Inflammatory macrophage treated with lipopolysaccharide for 4 hours (primary cell): ENCODE measurements around the gene TMC8.

ENCODE experiments used
- DNase-seq: peaks from one replicate; pipeline ENCODE4 v3.0.0-alpha.2; 2020

The TMC8 gene

GRCh38 chr17:78125138-78125913 is 5.2 kb upstream of the TMC8 start:
- DNase-seq = no peak

- no peak for DNase-seq
Observed at GRCh38 chr17:78125976-78126894, 4.3 kb upstream of the TMC8 start.

DNA sequence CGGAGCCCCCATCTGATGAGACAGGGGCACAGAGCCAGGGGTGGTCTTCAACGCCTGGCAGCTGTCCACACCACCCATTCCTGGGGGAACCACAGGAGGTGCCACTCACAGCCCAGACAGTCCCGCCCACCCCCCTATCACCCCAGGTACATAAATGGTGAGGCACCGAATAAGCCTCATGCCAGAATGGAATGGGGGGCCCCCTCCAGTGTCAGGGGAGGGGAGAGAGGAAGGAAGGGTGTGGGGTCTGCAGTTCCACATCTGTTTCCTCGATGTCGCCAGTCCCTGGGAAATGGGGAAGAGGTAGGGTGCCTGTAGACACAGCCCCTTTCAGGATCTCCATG is 3.7 kb upstream of the TMC8 start:
- no peak for DNase-seq

- DNase-seq = peak; percentile 78
Observed at GRCh38 chr17:78127239-78127887, 3.2 kb upstream of the TMC8 start.

DNA sequence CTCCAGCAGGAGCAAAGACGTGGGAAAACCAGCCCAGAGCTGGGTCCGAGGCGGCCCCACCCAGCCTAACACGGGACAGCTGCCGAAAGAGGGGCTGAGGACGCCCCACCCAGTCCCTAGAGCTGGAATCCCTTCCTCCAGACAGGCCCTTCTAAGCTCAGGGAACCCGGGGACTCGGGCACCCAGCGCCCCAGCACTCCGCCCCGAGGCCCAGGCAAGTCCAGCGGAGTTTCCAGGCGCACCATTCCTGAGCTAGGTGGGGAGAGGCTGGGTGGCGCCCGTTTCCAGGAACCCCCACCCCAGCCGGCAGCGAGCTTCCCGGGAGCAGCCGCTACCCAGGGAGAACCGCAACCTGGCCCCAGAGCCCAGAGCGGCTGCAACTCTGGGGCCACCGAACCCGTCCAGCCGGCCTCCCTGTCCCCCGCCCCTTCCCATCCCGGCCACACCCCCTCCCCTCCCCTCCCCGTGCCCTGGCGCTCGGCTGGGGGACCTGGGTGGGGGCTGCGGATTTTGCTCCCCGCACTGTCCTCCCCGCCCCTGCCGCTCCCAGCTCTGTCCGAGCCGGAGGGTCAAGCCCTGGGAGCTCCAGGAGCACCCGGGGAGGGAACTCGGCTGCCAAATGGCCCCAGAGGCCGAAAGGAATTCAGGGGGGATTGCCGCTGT is 2.6 kb upstream of the TMC8 start:
- DNase-seq = no peak

DNA sequence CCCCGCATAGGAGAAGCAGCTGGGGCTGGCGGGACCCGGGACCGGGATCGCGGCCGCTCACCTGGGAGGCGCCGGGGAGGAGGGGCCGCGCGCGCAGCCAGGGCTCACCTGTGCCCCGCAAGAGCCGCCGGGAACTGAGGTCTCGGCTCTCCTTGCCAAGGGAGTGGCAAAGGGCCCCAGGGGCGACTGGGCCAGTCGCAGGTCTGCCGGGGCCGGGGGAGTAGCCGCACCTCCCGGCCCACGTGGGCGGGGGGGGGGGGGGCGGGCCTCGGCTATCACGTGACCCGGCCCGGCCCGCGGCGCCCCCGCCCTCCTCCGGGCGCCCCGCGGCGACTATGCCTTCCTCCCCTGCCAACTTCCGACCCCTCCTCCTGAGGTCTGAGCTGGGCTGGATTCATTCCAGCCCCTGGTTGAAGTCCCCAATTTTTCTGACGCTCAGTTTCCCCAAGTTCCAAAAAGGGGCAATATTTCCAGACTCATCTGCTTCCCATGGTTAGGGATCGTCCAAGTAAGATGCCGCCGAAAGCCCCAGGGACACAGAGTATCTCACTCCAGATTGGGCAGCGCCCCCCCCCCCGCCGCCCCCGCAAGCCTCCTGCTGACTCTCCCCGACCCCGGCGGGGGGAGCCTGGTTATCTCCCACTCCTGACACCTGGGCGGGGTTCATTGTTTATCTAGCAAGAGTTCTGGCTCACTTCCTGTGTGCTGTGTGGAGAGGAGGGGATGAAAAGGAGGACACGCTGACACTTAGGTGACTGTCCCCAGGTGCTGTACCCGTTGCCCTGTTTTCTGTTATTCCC is 1.8 kb upstream of the TMC8 start, which contains the start of gene TMC6:
TMC6 (minus strand) TSS at position 205 of the 800 bp plus-strand sequence. CDS start 1,923 bp downstream, outside the sequence.
- no peak for DNase-seq

DNA sequence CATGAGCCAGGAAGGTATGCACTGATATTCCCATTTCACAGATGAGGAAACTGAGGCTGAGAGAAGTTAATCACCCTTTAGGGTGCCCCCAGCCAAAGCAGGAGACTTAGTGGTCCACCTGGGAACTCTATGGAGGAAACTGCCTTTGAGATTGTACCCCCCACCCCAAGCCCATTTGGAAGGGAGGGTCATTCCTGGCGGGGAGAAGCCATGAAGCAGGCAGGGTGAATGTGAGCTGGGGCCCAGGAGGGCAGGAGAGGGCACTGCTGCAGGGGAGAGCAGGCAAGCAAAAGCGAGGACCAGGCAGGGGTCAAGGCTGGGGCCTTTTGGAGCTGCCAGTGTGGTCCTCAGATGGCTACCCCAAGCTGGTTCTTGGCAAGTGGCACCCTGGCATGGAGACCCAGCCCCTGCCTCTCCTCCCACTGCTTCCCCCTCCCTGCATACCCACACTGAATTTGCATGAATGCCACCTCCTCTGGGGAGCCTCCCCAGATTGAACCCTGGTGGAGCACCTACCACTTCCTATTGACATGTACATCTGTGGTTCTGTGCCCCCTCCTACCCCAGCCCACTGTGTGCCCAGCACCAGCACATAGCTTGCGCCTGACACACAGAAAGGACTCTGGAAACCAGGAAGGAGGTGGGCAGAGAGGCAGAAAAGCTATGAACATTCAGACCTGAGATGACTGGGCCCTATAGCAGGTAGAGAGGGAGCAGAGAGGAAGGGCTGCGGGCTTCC is 1.1 kb upstream of the TMC8 start:
- no peak for DNase-seq

DNA sequence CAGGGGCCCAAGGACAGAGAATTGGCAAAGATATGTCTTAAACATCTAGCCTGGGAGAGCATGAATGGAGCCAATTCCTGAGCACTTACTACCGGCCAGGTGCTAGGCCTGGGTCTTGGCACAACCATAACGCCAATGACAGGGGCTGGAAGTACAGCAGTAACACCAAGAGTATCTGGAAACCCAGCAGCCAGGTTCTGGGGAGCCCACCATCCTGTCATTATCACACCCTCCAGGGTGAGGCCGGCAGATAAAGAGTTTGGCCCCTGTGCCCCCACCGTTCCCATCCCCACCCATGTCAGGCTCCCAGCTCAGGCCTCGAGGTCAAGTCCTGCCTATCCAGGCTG is 508 bp upstream of the TMC8 start:
- DNase-seq = no peak

DNA sequence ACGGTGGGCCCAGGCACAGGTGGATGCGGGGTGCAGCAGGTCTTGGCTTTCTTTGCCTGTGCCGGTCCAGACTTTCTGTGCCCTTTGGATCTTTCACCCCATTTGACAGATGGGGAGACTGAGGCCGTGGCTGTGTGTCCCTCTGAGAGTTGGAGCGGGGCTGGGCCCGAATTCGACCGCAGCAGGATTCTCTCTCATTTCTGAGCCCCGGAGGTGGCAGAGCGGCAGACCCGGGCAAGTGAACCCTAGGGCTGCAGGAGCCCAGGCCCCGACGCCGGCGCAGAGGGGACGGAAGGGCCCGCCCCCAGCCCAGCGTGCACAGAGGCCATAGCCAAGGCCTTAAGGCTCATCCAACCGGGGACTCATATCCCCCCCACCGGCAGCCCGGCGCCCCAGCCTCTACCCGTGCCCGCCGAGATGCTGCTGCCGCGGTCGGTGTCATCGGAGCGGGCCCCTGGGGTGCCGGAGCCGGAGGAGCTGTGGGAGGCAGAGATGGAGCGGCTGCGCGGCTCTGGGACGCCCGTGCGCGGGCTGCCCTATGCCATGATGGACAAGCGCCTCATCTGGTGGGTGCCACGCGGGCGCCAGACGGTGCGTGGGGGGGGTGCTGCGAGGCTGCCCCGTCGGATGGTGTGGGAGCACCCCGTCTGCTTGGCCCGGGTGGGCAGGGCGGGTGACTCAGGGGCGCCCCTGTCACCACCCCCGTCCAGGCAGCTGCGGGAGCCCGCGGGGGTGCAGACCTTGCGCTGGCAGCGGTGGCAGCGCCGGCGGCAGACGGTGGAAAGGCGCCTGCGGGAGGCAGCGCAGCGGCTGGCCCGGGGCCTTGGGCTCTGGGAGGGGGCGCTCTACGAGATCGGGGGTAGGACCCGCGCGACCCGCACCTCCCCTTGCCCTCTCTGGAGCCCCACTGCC is 857 bp downstream of the TMC8 start:
- no peak for DNase-seq

GRCh38 chr17:78132084-78132676 is 1.6 kb downstream of the TMC8 start:
- DNase-seq = no peak

GRCh38 chr17:78132767-78133178 is 2.2 kb downstream of the TMC8 start:
- DNase-seq = no peak

DNA sequence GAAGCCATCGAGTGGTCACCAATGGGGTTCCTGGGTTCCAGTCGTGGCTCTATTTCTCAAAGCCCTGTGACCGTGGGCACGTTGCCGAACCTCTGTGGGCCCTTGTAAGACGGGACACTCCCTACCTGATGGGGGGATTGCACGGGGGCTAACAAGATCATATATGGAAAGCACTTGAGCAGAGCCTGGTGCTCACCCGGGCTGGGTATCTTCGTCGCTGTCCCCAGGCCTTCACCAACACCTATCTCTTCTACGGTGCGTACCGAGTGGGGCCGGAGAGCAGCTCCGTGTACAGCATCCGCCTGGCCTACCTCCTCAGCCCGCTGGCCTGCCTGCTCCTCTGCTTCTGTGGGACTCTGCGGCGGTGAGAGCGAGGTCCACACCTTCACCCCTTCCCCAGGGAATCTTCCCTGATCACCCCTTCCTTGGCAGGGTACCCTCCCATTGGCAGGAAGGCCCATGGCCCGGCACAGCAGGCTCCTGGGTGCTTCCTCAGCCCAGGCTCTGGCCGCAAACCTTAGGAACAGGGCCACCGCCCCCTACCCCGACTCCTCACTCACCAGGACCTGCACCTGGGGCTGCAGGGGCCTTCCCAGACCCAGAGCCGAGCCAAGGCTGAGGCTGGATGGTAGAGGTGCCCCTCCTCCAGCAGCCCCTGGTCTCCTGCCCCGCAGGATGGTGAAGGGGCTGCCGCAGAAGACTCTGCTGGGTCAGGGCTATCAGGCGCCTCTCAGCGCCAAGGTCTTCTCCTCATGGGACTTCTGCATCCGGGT is 2.8 kb downstream of the TMC8 start:
- no peak for DNase-seq

- DNase-seq = peak; percentile 58
Observed at GRCh38 chr17:78133971-78134898, 3.7 kb downstream of the TMC8 start.

DNA sequence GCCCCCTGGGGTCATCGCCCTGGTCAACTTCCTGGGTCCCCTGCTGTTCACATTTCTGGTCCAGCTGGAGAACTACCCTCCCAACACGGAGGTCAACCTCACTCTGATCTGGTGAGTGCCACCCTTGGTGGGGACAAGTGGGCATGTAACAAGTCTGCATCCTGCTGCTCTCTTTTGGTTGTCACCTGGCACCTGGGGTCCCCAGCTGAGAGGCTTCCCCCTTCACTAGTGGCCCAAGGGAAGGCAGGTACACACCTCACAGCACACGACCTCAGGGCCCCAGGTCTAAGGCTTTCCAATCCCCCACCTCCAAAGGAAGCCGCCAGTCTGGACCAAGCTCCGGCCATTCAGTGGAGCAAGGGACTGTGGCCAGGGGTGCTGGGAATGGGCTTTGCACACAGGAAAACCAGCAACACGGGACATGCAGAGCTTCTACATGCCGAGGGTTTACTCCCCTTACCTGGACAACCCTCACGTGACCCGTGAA is 4.4 kb downstream of the TMC8 start:
- no peak for DNase-seq

DNA sequence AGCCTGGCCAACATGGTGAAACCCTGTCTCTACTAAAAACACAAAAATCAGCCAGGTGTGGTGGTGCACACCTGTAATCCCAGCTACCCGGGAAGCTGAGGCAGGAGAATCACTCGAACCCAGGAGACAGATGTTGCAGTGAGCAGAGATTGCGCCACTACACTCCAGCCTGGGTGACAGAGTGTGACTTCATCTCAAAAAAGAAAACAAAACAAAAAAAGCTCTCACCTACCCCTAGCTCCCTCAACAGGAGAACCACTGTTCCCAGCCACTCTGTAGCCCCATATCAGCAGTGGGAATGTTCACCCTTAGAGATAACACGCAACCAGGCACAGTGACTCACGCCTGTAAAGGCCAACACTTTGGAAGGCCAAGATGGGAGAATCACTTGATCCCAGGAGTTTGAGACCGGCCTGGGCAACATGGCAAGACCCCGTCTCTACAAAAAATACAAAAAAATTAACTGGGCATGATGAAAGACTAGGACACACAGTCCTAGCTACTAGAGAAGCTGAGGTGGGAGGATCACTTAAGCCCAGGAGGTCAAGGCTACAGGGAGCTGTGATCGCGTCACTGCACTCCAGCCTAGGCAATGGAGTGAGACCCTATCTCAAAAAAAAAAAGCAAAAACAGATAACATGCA is 5.4 kb downstream of the TMC8 start:
- DNase-seq = peak; percentile 43

DNA sequence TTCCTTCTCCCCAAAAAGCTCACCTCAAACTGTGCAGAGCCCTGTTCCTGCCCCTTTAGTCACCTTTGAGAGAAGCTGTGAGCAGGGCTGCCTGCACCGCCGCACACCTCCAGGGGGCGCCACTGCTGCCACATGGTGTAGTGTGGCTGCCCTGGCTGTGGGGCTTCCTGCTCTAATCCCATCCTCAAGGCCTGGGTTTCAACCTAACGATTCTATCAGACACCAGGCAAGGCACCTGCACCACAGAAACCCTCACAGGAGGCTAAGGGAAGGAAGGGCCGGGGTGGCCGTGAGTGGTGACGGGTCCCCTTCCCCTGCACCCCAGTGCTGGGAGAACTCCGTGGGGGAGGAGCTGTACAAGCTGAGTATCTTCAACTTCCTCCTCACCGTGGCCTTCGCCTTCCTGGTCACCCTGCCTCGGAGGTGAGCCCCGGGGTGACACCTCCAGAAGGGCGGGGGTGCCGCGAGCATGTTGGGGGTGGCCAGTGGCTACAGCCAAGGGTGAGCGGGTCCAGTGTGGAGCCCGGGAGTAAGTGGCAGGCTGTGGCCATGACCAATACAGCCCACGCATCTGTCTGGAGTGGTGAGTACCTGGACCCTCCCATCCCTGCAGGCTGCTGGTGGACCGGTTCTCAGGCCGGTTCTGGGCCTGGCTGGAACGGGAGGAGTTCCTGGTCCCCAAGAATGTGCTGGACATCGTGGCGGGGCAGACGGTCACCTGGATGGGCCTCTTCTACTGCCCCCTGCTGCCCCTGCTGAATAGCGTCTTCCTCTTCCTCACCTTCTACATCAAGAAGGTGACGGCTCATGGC is 7.0 kb downstream of the TMC8 start:
- no peak for DNase-seq
